Naive thymus-derived CD8-positive, alpha-beta T cell (primary cell): ENCODE measurements around the gene S100A7A. TPM values are rescaled to one million over a fixed set of nuclear protein-coding genes. Genes with fewer than 3 reads are reported as not detected.
"Not testable (repeated sequence)": the region's sequence is repeated elsewhere in the genome, so short reads cannot be mapped to it uniquely, and the experiment has no call there.

Source experiments
- ATAC-seq, 2 donors: fragments of 150-1000 bp; cut with Tn5 transposase in 1 of 2; sonication (Bioruptor Pico), chemical (Tn5 transposase) in 1 of 2; 1 replicate in 1 of 2; 2 replicates in 1 of 2; pipeline ENCODE4 v1.10.0; 2021; ENCODE audit warnings: mild to moderate bottlenecking in 2 of 2, moderate library complexity in 2 of 2
- POLR2A ChIA-PET: fragments of 350-600 bp; sonication (Branson Sonifier 250); formaldehyde crosslinking; loops from one replicate; lab custom pipeline; 2021; ENCODE audit warnings: antibody characterized with exemption; lab: Charles Lee
- DNase-seq, 10 donors: peaks; one replicate each; pipeline versions ENCODE4 v3.0.0 to v3.0.0-alpha.2; 2020 to 2022
- H3K27ac Mint-ChIP-seq, 10 donors: one replicate each; pipeline ENCODE4 v1.8.0; 2020 to 2022; ENCODE audit warnings: mild to moderate bottlenecking in 10 of 10, mixed read lengths in 10 of 10, moderate library complexity in 4 of 10, inconsistent platforms in 1 of 10
- H3K27me3 Mint-ChIP-seq, 5 donors: one replicate each; pipeline ENCODE4 v1.8.0; 2021 to 2022; ENCODE audit warnings: mixed read lengths in 5 of 5
- H3K36me3 Mint-ChIP-seq, 3 donors: one replicate each; pipeline ENCODE4 v1.8.0; 2020 to 2022; ENCODE audit warnings: mixed read lengths in 3 of 3, mild to moderate bottlenecking in 2 of 3, inconsistent platforms in 1 of 3
- H3K4me1 Mint-ChIP-seq, 4 donors: one replicate each; pipeline ENCODE4 v1.8.0; 2021 to 2022; ENCODE audit warnings: mixed read lengths in 4 of 4
- H3K4me3 Mint-ChIP-seq, 10 donors: one replicate each; pipeline ENCODE4 v1.8.0; 2020 to 2022; ENCODE audit warnings: mild to moderate bottlenecking in 10 of 10, mixed read lengths in 10 of 10, moderate library complexity in 6 of 10, inconsistent platforms in 1 of 10
- H3K9me3 Mint-ChIP-seq, 9 donors: one replicate each; pipeline ENCODE4 v1.8.0; 2020 to 2022; ENCODE audit warnings: mixed read lengths in 9 of 9, mild to moderate bottlenecking in 3 of 9, inconsistent platforms in 1 of 9, moderate library complexity in 1 of 9
- polyA plus RNA-seq, 3 donors: library from polyadenylated mRNA; unstranded; fragments of 300-500 nt; fragmentation: Illumina TruSeq; gene quantifications; one replicate each; pipeline ENCODE4 v1.2.3, GENCODE V29; 2021
- total RNA-seq, 8 experiments: library from RNA in 2 of 8; stranded (reverse) in 2 of 8; gene quantifications; one replicate each; pipeline ENCODE4 v1.2.3 and lab custom pipeline; 2021 to 2026

The S100A7A gene
- total and polyA plus RNA-seq, 5 experiments from 2014 or later: not detected

DNA sequence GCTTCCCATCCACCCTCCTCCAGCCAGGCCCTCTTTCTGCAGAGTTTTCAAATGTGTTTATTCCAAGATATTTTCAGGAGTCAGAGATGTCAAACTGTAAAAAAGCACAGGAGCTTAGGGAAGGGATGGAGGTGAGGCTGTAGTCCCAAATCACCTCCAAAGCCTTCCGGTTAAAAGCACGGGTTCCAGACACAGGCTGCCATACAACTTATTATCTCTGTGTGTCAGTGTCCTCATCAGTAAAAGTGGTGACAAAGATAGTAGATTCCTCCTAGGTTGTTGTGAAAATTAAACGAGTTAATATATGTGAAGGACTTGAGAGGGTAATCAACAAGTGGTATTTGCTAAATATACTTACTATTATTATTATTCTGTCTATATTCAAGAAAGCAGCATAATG is 15.1 kb downstream of the S100A7A start:
- Mint-ChIP-seq H3K4me3 (no peak overlapping the region), H3K4me1 (no peaks in the 10 kb centered on the region), H3K36me3 (no peaks in the 10 kb centered on the region), H3K27ac (no peak overlapping the region), H3K27me3 (peaks cover 12 to 46% (median 15%) of the 10 kb centered on the region in 5 donors), H3K9me3 (no peaks in the 10 kb centered on the region)
- ATAC-seq: no peak
- POLR2A ChIA-PET: no interaction called here
- no peak for DNase-seq

GRCh38 chr1:153431928-153432327 is 15.6 kb downstream of the S100A7A start:
- no peaks in the 10 kb centered on the region for H3K4me1 Mint-ChIP-seq
- no peak overlapping the region for H3K4me3 Mint-ChIP-seq
- DNase-seq (no peak), ATAC-seq (no peak)
- POLR2A ChIA-PET: no interaction called here
- H3K36me3 Mint-ChIP-seq: no peaks in the 10 kb centered on the region
- no peak overlapping the region for H3K27ac Mint-ChIP-seq
- H3K9me3 Mint-ChIP-seq: no peaks in the 10 kb centered on the region
- H3K27me3 Mint-ChIP-seq: peaks cover 11 to 46% (median 14%) of the 10 kb centered on the region in 5 donors

DNA sequence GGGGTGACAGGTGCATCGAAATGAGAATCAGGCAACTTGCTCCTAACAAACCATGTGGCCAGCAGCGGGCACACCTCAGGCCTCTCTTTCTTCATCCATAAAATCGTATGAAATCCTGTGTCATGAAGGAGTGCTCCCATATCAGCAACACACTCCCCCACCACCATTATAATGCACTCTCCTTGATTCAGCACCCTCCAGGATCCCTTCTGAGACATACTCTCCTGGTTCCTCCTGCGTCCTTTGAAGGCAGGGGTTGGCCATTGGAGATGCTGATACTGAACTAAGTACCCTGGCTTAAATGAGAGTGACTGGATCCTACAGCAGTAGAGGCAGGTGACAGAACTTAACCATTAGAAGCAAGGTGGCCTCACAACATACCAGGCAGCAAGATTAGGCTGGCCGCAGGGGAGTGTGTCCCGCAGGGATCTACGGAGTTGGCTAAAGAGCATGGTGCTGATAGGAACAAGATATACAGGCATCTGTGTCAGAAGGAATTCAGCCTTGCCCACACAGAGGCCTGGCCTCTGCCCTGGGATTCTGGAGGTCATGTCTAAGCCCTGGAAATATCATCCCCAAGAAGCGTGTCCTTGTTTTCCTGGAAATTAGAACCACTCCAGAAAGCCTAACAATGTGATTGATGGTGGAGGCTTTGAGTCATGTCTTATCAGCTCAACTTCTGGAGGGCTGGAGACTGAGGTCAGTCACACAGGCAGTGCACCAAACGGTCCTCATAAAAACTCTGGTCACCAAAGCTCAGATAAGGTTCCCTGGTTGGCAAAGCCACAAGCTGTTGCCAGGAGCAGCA is 16.8 kb downstream of the S100A7A start:
- Mint-ChIP-seq H3K4me1 (no peaks in the 10 kb centered on the region), H3K9me3 (no peaks in the 10 kb centered on the region), H3K36me3 (no peaks in the 10 kb centered on the region), H3K27ac (no peak overlapping the region), H3K27me3 (peaks cover 7 to 45% (median 16%) of the 10 kb centered on the region in 5 donors), H3K4me3 (no peak overlapping the region)
- ATAC-seq (no peak), DNase-seq (no peak)
- POLR2A ChIA-PET: no interaction called here

DNA sequence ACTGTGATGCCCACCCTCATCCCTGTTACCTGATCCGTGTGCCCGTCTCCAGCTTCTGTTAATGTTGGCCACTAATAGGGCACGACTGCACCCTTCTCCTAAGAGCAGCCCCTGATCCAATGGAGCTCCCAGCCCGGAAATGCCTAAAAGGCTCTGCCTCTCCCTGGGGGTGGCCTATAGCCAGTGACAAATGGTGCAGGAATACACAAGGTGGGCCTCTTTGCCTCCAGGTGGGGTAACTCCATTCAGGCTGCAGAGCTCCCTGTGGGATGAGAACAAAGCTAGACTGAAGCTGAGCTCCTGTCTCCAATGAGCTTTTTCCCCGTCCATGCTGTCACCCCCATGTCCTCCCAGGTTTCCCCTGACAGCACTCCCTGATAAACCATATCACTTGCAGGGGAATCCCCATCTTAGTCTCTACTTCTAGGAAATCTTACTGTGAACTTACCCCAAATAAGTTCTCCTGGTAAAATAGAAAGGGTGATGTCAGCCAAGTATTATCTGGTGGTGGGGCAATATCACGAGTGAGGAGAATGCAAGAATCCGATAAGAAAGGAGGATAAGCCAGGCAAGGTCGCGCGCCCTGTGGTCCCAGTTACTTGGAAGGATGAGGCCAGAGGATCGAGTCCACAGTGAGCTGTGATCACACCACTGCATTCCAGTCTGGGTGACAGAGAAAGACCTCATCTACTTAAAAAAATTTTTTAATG is 18.6 kb downstream of the S100A7A start:
- ATAC-seq (no peak), DNase-seq (no peak)
- no peak overlapping the region for H3K27ac Mint-ChIP-seq
- H3K9me3 Mint-ChIP-seq: no peaks in the 10 kb centered on the region
- no peaks in the 10 kb centered on the region for H3K4me1 Mint-ChIP-seq
- H3K36me3 Mint-ChIP-seq: no peaks in the 10 kb centered on the region
- POLR2A ChIA-PET: no interaction called here
- peaks cover 7 to 37% (median 15%) of the 10 kb centered on the region in 5 donors for H3K27me3 Mint-ChIP-seq
- H3K4me3 Mint-ChIP-seq: no peak overlapping the region

GRCh38 chr1:153437236-153437635 is 20.9 kb downstream of the S100A7A start:
- H3K27me3 Mint-ChIP-seq: peaks cover 9 to 37% (median 19%) of the 10 kb centered on the region in 5 donors
- DNase-seq (no peak), ATAC-seq (no peak)
- no peaks in the 10 kb centered on the region for H3K36me3 Mint-ChIP-seq
- H3K27ac Mint-ChIP-seq: no peak overlapping the region
- POLR2A ChIA-PET: no interaction called here
- no peaks in the 10 kb centered on the region for H3K4me1 Mint-ChIP-seq
- no peak overlapping the region for H3K4me3 Mint-ChIP-seq
- peaks cover 0 to 3% (median 0%) of the 10 kb centered on the region in 9 donors for H3K9me3 Mint-ChIP-seq

GRCh38 chr1:153438599-153438998 is 22.3 kb downstream of the S100A7A start:
- Mint-ChIP-seq H3K9me3 (peaks cover 0 to 3% (median 0%) of the 10 kb centered on the region in 9 donors), H3K27ac (no peak overlapping the region), H3K4me1 (no peaks in the 10 kb centered on the region), H3K4me3 (no peak overlapping the region), H3K27me3 (peaks cover 11 to 45% (median 20%) of the 10 kb centered on the region in 5 donors), H3K36me3 (no peaks in the 10 kb centered on the region)
- ATAC-seq (no peak), DNase-seq (no peak)
- POLR2A ChIA-PET: no interaction called here

DNA sequence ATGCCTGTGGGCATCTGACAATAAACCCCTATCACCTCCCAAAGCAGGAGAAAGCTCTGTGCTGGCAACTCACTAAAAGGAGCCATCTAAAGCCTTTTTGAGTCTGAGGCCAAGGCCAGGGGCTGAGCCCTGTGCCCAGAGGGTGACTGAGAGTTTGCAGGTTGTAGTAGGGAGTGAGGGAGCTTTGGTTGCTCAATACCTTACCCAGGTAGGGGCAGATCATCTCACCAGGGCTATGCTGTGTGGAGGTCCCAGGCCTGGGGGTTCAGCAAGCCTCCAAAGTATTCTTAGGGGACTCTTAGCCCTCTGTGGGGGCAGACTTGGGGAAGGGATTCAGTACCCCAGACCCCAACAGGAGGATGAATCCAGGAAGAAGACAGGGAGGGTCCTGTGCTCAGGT is 23.0 kb downstream of the S100A7A start:
- Mint-ChIP-seq H3K4me3 (no peak overlapping the region), H3K27me3 (peaks cover 11 to 51% (median 26%) of the 10 kb centered on the region in 5 donors)

GRCh38 chr1:153441238-153441755 is 25.0 kb downstream of the S100A7A start:
- DNase-seq: no peak
- POLR2A ChIA-PET: no interaction called here
- Mint-ChIP-seq H3K4me1 (no peaks in the 10 kb centered on the region), H3K27ac (no peak overlapping the region), H3K9me3 (peaks cover 0 to 3% (median 0%) of the 10 kb centered on the region in 9 donors), H3K4me3 (no peak overlapping the region), H3K36me3 (no peaks in the 10 kb centered on the region), H3K27me3 (peaks cover 19 to 58% (median 31%) of the 10 kb centered on the region in 5 donors)
- no peak for ATAC-seq

More for the DNA sequence above, 23.0 kb downstream of the S100A7A start:
- H3K4me1 Mint-ChIP-seq: no peaks in the 10 kb centered on the region
- POLR2A ChIA-PET: no interaction called here
- peaks cover 0 to 3% (median 0%) of the 10 kb centered on the region in 9 donors for H3K9me3 Mint-ChIP-seq
- H3K36me3 Mint-ChIP-seq: no peaks in the 10 kb centered on the region
- no peak overlapping the region for H3K27ac Mint-ChIP-seq
- no peak for ATAC-seq
- DNase-seq: no peak

DNA sequence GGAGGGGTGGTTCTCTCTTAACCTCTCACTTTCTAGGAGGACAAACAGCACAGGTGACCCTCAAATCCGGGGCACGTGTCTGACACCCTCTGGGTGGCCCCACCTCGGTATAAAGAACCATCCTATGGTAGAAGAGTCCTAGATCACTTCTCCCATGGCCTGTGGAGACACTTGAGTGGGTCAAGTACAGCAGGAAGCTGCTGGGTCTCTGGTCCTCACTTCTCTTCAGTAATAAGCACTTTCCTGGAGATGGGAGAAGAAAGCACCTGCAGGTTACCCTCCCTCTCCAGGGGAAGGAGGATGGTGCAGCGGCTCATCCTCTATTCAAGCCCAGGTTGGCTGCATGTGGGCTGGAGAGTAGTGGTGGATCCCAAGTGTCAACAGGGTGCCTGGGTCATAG is 27.2 kb downstream of the S100A7A start:
- Mint-ChIP-seq H3K36me3 (no peaks in the 10 kb centered on the region), H3K4me3 (no peak overlapping the region), H3K27ac (no peak overlapping the region), H3K4me1 (no peaks in the 10 kb centered on the region), H3K9me3 (peaks cover 0 to 3% (median 0%) of the 10 kb centered on the region in 9 donors), H3K27me3 (peaks cover 12 to 54% (median 28%) of the 10 kb centered on the region in 5 donors)
- ATAC-seq (no peak), DNase-seq (no peak)
- POLR2A ChIA-PET: no interaction called here

DNA sequence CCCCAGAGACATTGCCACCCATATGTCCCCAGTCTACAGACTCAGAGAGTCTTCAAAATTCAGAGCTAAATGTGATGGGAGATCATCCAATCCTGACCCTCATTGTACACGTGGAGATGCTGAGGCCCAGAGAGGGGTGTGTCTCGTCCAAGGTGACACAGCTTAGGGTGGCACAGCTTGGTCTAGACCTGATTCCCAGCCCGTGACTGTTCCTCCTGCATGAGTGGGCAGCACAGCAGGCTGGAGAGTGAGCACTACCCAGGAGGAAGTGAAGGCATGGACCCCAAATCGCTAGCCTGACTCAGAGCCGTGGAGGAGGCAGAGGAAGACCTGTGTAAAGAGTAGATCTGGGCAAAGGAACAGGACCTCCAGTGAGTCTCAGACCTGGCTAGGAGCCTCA is 27.8 kb downstream of the S100A7A start:
- H3K4me1 Mint-ChIP-seq: no peaks in the 10 kb centered on the region
- DNase-seq: no peak
- no peak overlapping the region for H3K27ac Mint-ChIP-seq
- no peak for ATAC-seq
- H3K4me3 Mint-ChIP-seq: no peak overlapping the region
- no peaks in the 10 kb centered on the region for H3K36me3 Mint-ChIP-seq
- peaks cover 0 to 3% (median 0%) of the 10 kb centered on the region in 9 donors for H3K9me3 Mint-ChIP-seq
- POLR2A ChIA-PET: no interaction called here
- H3K27me3 Mint-ChIP-seq: peaks cover 14 to 58% (median 31%) of the 10 kb centered on the region in 5 donors

DNA sequence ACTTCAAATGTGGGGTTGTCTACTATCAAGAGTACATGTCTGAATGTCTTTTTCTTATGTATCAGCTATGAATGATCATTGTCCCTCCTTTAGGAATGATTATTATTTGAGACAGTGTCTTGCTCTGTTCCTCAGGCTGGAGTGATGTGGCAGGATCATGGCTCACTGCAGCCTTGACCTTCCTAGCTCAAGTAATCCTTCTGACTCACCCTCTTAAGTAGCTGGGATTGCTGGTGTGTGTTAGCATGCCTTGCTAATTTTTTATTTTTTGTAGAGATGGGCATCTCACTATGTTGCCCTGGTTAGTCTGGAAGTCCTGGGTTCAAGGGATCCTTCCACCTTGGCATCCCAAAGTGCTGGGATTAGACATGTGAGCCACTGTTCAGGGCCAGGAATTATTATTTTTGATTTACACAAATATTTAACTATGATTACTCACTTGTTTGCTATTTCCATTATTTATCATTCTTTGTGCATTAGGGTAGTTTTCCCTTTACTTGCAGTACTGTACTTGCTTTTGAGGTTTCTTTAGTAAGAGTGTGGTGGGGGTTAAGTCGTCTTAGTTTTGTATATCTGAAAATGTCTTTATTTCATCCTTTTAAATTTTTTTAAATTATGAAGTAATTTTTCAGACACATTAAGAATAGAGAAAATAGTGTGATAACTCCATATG is 31.3 kb downstream of the S100A7A start:
- no peak overlapping the region for H3K27ac Mint-ChIP-seq
- ATAC-seq: no peak

DNA sequence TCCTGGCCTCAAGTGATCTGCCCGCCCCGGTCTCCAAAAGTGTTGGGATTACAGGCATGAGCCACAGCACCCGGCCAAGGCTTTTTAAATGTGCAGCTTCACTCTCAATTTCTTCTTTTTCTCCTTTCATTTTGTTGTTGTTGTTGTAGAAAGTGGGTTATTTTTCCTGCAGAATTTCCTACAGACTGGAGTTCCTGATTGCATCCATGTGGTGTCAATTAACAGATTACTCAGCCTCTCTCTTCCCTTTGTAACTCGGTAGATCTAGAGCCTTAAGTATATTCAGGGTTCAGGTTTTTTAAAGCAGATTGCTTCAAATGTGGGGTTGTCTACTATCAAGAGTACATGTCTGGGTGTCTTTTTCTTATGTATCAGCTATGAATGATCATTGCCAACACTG is 32.5 kb downstream of the S100A7A start:
- H3K36me3 Mint-ChIP-seq, POLR2A ChIA-PET, H3K4me1 Mint-ChIP-seq, H3K4me3 Mint-ChIP-seq, H3K9me3 Mint-ChIP-seq, H3K27ac Mint-ChIP-seq, ATAC-seq, DNase-seq: not testable (repeated sequence)
- H3K27me3 Mint-ChIP-seq: peaks cover 20 to 74% (median 40%) of the 10 kb centered on the region in 5 donors

More for the DNA sequence above, 31.3 kb downstream of the S100A7A start:
- POLR2A ChIA-PET: no interaction called here
- no peak for DNase-seq
- H3K4me3 Mint-ChIP-seq: no peak overlapping the region
- H3K9me3 Mint-ChIP-seq: no peaks in the 10 kb centered on the region
- no peaks in the 10 kb centered on the region for H3K4me1 Mint-ChIP-seq
- H3K27me3 Mint-ChIP-seq: peaks cover 18 to 85% (median 45%) of the 10 kb centered on the region in 5 donors
- H3K36me3 Mint-ChIP-seq: no peaks in the 10 kb centered on the region
